ENCODE measurements around the gene INTS11.
A peak's percentile ranks its signal among the peaks of the same experiment; 100 is the strongest.

The INTS11 gene

GRCh38 chr1:1357871-1358432 is 33.5 kb upstream of the INTS11 start:
- no peak for DNase-seq

- no peak for DNase-seq
Measured at GRCh38 chr1:1356796-1357401, 32.4 kb upstream of the INTS11 start.

- no peak for DNase-seq
Measured at GRCh38 chr1:1356166-1356795, 31.8 kb upstream of the INTS11 start.

- DNase-seq, result peak; percentile 26
Measured at GRCh38 chr1:1355416-1355815, 31.0 kb upstream of the INTS11 start.

- peak; percentile 13 for DNase-seq
Measured at GRCh38 chr1:1354271-1355247, 30.1 kb upstream of the INTS11 start.

GRCh38 chr1:1353389-1354151 is 29.1 kb upstream of the INTS11 start:
- DNase-seq, result peak; percentile 19

- no peak for DNase-seq
Measured at GRCh38 chr1:1352786-1353388, 28.4 kb upstream of the INTS11 start.

GRCh38 chr1:1351511-1352427 is 27.3 kb upstream of the INTS11 start:
- no peak for DNase-seq

GRCh38 chr1:1349256-1350012 is 25.0 kb upstream of the INTS11 start, which contains the start of gene DVL1:
Gene DVL1, minus strand, starts transcription at chr1:1349418. Its CDS starts 353 bp downstream, at chr1:1349065.
- peak; percentile 57 for DNase-seq

- peak; percentile 14 for DNase-seq
Measured at GRCh38 chr1:1348420-1349255, 24.2 kb upstream of the INTS11 start.

GRCh38 chr1:1347663-1348419 is 23.4 kb upstream of the INTS11 start:
- no peak for DNase-seq

- no peak for DNase-seq
Measured at GRCh38 chr1:1347026-1347595, 22.7 kb upstream of the INTS11 start.

- no peak for DNase-seq
Measured at GRCh38 chr1:1346501-1346890, 22.0 kb upstream of the INTS11 start.

- no peak for DNase-seq
Measured at GRCh38 chr1:1345860-1346500, 21.5 kb upstream of the INTS11 start.

GRCh38 chr1:1345384-1345783 is 20.9 kb upstream of the INTS11 start:
- no peak for DNase-seq

- no peak for DNase-seq
Measured at GRCh38 chr1:1344655-1345361, 20.3 kb upstream of the INTS11 start.
